ENCODE results near the gene TMEM270.
"Not testable (repeated sequence)": the region's sequence is repeated elsewhere in the genome, so short reads cannot be mapped to it uniquely, and the experiment has no call there.

The TMEM270 gene, protein sequence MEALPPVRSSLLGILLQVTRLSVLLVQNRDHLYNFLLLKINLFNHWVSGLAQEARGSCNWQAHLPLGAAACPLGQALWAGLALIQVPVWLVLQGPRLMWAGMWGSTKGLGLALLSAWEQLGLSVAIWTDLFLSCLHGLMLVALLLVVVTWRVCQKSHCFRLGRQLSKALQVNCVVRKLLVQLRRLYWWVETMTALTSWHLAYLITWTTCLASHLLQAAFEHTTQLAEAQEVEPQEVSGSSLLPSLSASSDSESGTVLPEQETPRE

GRCh38 chr7:73860859-73861258 lies at the start of gene TMEM270:
Gene TMEM270, plus strand, starts transcription at chr7:73861159. Its CDS starts 36 bp downstream, at chr7:73861195.
- no peak for DNase-seq (ENCODE audit: low read depth)

DNA sequence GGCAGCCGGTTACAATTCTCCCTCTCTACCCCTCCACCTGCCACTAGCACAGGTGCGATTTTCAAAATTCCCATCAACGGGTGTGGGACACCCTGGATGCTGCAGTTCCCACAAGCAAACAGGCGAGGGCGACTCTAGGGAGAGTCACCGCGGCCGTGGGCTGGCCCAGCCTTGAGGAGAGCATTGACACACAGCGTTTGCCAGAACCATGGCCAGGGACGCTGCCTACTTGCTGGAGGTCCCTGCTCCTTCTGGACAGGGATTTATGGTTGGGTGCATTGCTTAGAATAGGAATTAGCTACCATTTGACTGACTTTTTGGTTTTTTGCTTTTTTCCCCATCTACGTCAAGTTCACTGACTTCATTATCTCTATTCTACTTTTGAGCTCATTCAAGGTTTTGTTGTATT lies 49.2 kb upstream of the TMEM270 start:
- peak; percentile 25 for DNase-seq (ENCODE audit: low read depth)

GRCh38 chr7:73812996-73813395 lies 48.0 kb upstream of the TMEM270 start:
- DNase-seq (ENCODE audit: low read depth) = no peak

- no peak for DNase-seq (ENCODE audit: low read depth)
Observed at GRCh38 chr7:73815436-73815835, 45.5 kb upstream of the TMEM270 start.

DNA sequence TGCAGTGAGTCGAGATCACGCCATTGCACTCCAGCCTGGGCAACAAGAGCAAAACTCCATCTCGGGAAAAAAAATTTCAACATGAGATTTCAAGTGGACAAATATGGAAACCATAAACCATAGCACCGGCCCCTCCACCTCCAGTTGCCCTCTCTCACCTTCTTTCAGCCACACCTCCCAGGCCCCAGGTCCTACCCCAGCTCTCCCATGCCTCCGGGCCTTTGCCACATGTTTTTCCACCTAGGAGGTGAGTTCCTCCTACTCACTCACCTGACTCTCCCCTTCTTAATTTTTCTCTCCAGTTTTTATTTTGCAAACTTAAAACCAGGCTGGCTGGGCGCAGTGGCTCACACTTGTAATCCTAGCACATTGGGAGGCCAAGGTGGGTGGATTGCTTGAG lies 43.8 kb upstream of the TMEM270 start:
- no peak for DNase-seq (ENCODE audit: low read depth)

- DNase-seq (ENCODE audit: low read depth) = no peak
Observed at GRCh38 chr7:73820013-73820412, 40.9 kb upstream of the TMEM270 start.

GRCh38 chr7:73821597-73822285 lies 39.2 kb upstream of the TMEM270 start:
- DNase-seq (ENCODE audit: low read depth) = not testable (repeated sequence)

DNA sequence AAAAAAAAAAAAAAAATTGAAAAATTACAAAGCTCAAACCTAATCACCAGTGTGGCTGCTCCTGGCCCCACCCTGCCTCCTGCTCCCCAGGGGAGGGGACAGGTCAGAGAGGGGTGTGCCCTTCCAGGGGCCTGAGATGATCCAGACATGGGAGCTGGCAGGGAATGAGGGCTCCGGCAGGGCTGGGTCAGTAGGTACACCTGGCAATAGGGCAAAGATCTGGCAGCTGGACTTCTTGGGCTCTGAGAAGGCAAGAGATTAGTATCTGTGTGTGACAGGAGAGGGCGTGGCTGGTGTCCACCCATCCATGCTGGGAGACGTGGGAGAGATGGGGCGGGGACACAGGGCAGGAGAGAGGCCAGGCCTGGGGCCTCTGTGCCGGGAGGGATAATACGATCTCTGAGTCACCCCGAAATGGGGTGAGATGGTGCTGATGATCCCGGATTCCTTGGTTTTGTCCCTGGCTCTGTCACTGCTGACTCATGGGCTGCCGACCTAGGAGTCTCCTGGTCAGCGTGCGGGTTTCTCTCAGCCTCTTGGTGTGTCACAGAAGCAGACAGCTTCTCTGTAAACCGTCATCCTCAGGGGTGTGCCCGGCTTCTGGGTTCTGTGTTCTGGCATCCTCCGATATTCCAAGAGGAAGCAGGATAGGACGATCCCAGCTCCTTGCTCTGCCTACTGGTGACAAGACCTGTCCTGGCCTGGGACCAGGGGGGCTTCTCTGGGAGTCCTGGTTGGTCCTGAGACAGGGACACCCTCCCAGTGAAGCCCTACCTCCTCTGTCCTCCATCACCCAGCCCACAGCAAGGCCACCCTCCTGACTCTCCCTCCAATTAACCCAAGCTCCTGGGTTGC lies 38.4 kb upstream of the TMEM270 start:
- no peak for DNase-seq (ENCODE audit: low read depth)

- no peak for DNase-seq (ENCODE audit: low read depth)
Observed at GRCh38 chr7:73823257-73823656, 37.7 kb upstream of the TMEM270 start.

GRCh38 chr7:73823873-73824592 lies 36.9 kb upstream of the TMEM270 start:
- no peak for DNase-seq (ENCODE audit: low read depth)

DNA sequence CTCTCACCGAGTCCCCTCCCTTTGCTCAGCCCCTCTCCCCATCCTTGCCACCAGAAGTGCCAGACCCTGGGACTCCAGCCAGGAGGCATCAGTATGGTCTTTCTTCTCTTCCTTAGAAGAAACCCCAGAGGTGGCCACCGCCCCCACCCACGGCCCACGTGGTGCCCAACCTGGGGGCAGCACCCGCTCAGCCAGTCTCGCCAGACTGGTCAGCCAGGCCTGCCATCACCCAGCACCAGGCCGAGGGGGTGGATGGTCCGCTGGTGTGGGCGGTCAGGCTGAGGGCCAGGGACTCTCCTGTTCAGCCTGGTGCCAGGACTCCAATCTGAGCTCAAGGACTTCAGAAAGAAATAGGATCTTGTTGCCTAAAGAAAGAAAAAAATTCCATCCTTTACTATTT lies 36.0 kb upstream of the TMEM270 start:
- DNase-seq (ENCODE audit: low read depth) = no peak

DNA sequence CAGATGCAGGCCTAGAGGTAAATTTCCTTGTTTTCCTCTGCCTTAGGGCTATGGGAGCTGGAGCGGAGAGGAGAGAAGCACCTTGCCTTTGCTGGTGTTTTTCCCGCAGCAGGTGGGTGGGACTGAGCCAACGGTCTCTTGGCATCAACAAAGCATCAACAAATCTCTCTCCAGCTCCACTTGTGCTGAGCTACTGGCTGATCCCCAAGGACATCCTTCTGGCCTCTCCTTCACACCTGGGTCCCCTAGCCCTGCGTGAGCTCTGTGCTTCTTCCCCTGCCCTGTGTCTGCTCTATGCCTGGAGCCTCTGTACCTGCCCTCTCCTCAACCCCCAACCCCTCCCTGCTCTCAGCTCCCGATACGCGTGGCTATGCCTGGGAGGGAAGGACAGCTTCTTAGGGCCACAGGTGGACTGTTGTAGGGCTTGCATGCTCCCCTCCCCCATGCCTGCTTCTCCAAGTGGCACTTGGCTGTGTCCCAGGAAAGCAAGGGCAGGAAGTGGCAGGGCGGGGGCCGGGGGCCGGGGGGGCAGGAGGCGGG lies 33.3 kb upstream of the TMEM270 start:
- no peak for DNase-seq (ENCODE audit: low read depth)

GRCh38 chr7:73828107-73828803 lies 32.7 kb upstream of the TMEM270 start:
- DNase-seq (ENCODE audit: low read depth) = no peak

DNA sequence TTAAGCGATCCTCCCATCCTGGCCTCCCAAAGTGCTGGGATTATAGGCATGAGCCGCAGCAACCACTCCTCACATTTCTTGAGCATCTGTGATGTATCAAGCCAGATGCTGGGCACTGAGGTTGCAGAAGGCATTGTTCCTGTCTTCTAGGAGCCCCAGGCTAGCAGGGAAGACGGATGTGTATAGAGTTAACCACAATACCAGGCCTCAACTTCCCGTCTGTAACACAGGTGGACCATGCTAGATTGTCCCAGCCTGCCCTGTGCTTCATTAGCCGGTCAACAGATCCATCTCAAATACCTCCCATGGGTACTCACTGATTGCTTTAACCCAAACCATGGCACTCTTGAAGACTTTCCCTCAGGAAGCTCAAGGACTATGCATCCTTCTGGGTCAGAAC lies 32.0 kb upstream of the TMEM270 start:
- no peak for DNase-seq (ENCODE audit: low read depth)

GRCh38 chr7:73829505-73829904 lies 31.5 kb upstream of the TMEM270 start:
- no peak for DNase-seq (ENCODE audit: low read depth)

DNA sequence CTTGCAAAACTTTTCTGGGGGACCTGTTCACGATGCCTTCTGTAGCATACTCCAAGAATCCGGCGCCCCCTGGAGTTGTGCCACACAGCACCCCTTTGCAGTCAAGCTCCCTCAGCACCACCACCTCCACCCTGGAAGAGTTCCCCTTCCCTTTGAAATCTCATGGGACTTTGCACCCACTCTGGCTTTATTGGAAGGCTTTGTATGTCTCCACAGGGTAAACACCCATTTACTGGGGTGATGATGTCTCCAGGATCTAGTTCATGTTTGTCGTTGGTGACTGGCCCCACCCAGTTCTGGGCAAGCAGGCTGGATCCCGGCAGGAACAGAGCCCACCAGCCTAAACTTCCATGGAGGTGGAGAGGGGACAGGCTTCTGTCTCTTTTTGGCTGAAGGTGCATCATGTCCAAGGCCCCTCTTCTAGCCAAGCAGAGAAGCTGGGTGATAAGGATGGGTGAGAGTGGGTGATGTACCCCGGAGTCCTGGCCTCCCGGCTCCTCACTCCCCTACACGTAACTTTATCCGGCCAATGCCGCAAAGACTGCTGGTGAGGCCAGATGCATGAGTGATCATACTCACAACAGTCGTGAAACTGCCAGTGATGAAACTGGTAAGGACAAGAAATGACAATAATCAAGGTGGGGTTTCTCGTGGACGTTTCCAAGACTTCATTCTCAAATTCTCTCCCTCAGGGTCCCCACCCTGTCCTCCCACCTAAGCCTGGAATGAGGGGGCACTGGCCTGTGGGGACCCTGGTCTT lies 30.9 kb upstream of the TMEM270 start:
- no peak for DNase-seq (ENCODE audit: low read depth)

GRCh38 chr7:73830681-73831583 lies 30.0 kb upstream of the TMEM270 start, which contains the start of gene CLDN4:
Gene CLDN4, plus strand, starts transcription at chr7:73830996. Its CDS starts 206 bp downstream, at chr7:73831202.
- no peak for DNase-seq (ENCODE audit: low read depth)

DNA sequence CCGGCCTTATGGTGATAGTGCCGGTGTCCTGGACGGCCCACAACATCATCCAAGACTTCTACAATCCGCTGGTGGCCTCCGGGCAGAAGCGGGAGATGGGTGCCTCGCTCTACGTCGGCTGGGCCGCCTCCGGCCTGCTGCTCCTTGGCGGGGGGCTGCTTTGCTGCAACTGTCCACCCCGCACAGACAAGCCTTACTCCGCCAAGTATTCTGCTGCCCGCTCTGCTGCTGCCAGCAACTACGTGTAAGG lies 29.4 kb upstream of the TMEM270 start:
- DNase-seq (ENCODE audit: low read depth) = no peak

GRCh38 chr7:73831834-73832651 lies 28.9 kb upstream of the TMEM270 start:
- no peak for DNase-seq (ENCODE audit: low read depth)
